H9 (cell line): Measurements from ENCODE around the gene RWDD4. TPM values are rescaled to one million over a fixed set of nuclear protein-coding genes. Genes with fewer than 3 reads are reported as not detected.

Experiments
- DNase-seq: peaks from one replicate; pipeline ENCODE4 v3.0.0-alpha.2; 2017
- H2AFZ ChIP-seq: one replicate; pipeline ENCODE4 v1.6.1; 2013; ENCODE audit warnings: mild to moderate bottlenecking, low read length, control low read depth, moderate library complexity
- H2AK5ac ChIP-seq: 2 replicates; pipeline ENCODE4 v1.6.1; 2013; ENCODE audit warnings: low read length, control low read depth, mixed read lengths; ENCODE audit not compliant: insufficient read length
- H2BK120ac ChIP-seq: one replicate; pipeline ENCODE4 v1.6.1; 2013; ENCODE audit warnings: low read depth, mild to moderate bottlenecking, low read length, control low read depth, inconsistent platforms; ENCODE audit not compliant: poor library complexity, severe bottlenecking
- H2BK12ac ChIP-seq: 2 replicates; pipeline ENCODE4 v1.6.1; 2013; ENCODE audit warnings: low read length, control low read depth, mixed read lengths, low read depth; ENCODE audit not compliant: insufficient read length
- H2BK15ac ChIP-seq: 2 replicates; pipeline ENCODE4 v1.6.1; 2013; ENCODE audit warnings: low read depth, low read length, control low read depth
- H2BK20ac ChIP-seq: one replicate; pipeline ENCODE4 v1.6.1; 2013; ENCODE audit warnings: low read depth, mild to moderate bottlenecking, low read length, control low read depth, inconsistent platforms; ENCODE audit not compliant: poor library complexity, severe bottlenecking
- H2BK5ac ChIP-seq: 2 replicates; pipeline ENCODE4 v1.6.1; 2013; ENCODE audit warnings: low read length, control low read depth, mixed read lengths; ENCODE audit not compliant: insufficient read length
- H3K14ac ChIP-seq: 2 replicates; pipeline ENCODE4 v1.6.1; 2013; ENCODE audit warnings: low read length, control low read depth; ENCODE audit not compliant: insufficient read depth
- H3K18ac ChIP-seq: 2 replicates; pipeline ENCODE4 v1.6.1; 2013; ENCODE audit warnings: low read depth, mild to moderate bottlenecking, mixed read lengths, low read length, control low read depth; ENCODE audit not compliant: insufficient read length
- H3K23ac ChIP-seq: 2 replicates; pipeline ENCODE4 v1.6.1; 2013; ENCODE audit warnings: low read length, control low read depth, mixed read lengths, low read depth; ENCODE audit not compliant: insufficient read length
- H3K23me2 ChIP-seq: 2 replicates; pipeline ENCODE4 v1.6.1; 2013; ENCODE audit warnings: low read depth, mild to moderate bottlenecking, mixed read lengths, low read length, control low read depth; ENCODE audit not compliant: insufficient read length, poor library complexity, severe bottlenecking
- H3K27ac ChIP-seq: 2 replicates; pipeline ENCODE4 v1.5.1; 2013; ENCODE audit warnings: low read length, control low read depth, mixed read lengths, low read depth; ENCODE audit not compliant: insufficient read length
- H3K27me3 ChIP-seq: 2 replicates; pipeline ENCODE4 v1.6.1; 2013; ENCODE audit warnings: low read length, control low read depth, inconsistent platforms; ENCODE audit not compliant: insufficient read depth
- H3K4ac ChIP-seq: 2 replicates; pipeline ENCODE4 v1.6.1; 2013; ENCODE audit warnings: low read depth, mild to moderate bottlenecking, control low read depth, inconsistent platforms, low read length, moderate library complexity
- H3K4me1 ChIP-seq: 2 replicates; pipeline ENCODE4 v1.6.1; 2013; ENCODE audit warnings: low read length, control low read depth, inconsistent platforms; ENCODE audit not compliant: insufficient read depth
- H3K4me2 ChIP-seq: 2 replicates; pipeline ENCODE4 v1.6.1; 2013; ENCODE audit warnings: low read length, control low read depth, mixed read lengths; ENCODE audit not compliant: insufficient read length, insufficient read depth
- H3K56ac ChIP-seq: 2 replicates; pipeline ENCODE4 v1.6.1; 2013; ENCODE audit warnings: low read depth, mild to moderate bottlenecking, mixed read lengths, low read length, control low read depth; ENCODE audit not compliant: insufficient read length
- H3K79me1 ChIP-seq: 2 replicates; pipeline ENCODE4 v1.6.1; 2013; ENCODE audit warnings: low read depth, mild to moderate bottlenecking, moderate library complexity, low read length, control low read depth, inconsistent platforms; ENCODE audit not compliant: insufficient read depth, poor library complexity, severe bottlenecking
- H3K79me2 ChIP-seq: 2 replicates; pipeline ENCODE4 v1.6.1; 2013; ENCODE audit warnings: low read length, control low read depth, inconsistent platforms; ENCODE audit not compliant: insufficient read depth
- H3K9ac ChIP-seq: 2 replicates; pipeline ENCODE4 v1.6.1; 2013; ENCODE audit warnings: low read length, control low read depth, mixed read lengths; ENCODE audit not compliant: insufficient read length; ENCODE audit errors: extremely low read depth
- H3K9me3 ChIP-seq: one replicate; pipeline ENCODE4 v1.6.1; 2013; ENCODE audit warnings: low read depth, low read length, inconsistent platforms; ENCODE audit not compliant: control insufficient read depth
- H3T11ph ChIP-seq: one replicate; pipeline ENCODE4 v1.6.1; 2013; ENCODE audit warnings: mild to moderate bottlenecking, low read length, control low read depth, inconsistent platforms
- H4K20me1 ChIP-seq: one replicate; pipeline ENCODE4 v1.6.1; 2013; ENCODE audit not compliant: control insufficient read depth, insufficient read length, insufficient read depth
- H4K5ac ChIP-seq: 2 replicates; pipeline ENCODE4 v1.6.1; 2013; ENCODE audit warnings: low read depth, mild to moderate bottlenecking, mixed read lengths, low read length, control low read depth; ENCODE audit not compliant: insufficient read length
- H4K8ac ChIP-seq: replicated peaks from 2 replicates; pipeline ENCODE4 v1.6.1; 2013; ENCODE audit warnings: low read length, control low read depth, mixed read lengths, low read depth; ENCODE audit not compliant: insufficient read length
- H4K91ac ChIP-seq: 2 replicates; pipeline ENCODE4 v1.6.1; 2013; ENCODE audit warnings: low read depth, mild to moderate bottlenecking, moderate library complexity, mixed read lengths, low read length, control low read depth; ENCODE audit not compliant: insufficient read length
- H3K27ac Mint-ChIP-seq, 3 experiments: 2 replicates in 2 of 3; 3 replicates in 1 of 3; pipeline ENCODE4 v1.8.0; 2020 to 2021; ENCODE audit warnings: mixed read lengths in 3 of 3, mild to moderate bottlenecking in 1 of 3, moderate library complexity in 1 of 3
- H3K27me3 Mint-ChIP-seq: 2 replicates; pipeline ENCODE4 v1.8.0; 2021; ENCODE audit warnings: low read depth, mild to moderate bottlenecking, moderate library complexity, mixed read lengths
- H3K36me3 Mint-ChIP-seq, 3 experiments: 2 replicates in 2 of 3; 3 replicates in 1 of 3; pipeline ENCODE4 v1.8.0; 2020 to 2021; ENCODE audit warnings: low read depth in 3 of 3, mixed read lengths in 3 of 3; ENCODE audit not compliant: insufficient read depth in 1 of 3
- H3K4me1 Mint-ChIP-seq, 2 experiments: 2 replicates each; pipeline ENCODE4 v1.8.0; 2020; ENCODE audit warnings: mixed read lengths in 2 of 2
- H3K4me3 Mint-ChIP-seq, 2 experiments: 2 replicates in 1 of 2; 3 replicates in 1 of 2; pipeline ENCODE4 v1.8.0; 2020 to 2021; ENCODE audit warnings: mild to moderate bottlenecking in 2 of 2, mixed read lengths in 2 of 2, moderate library complexity in 1 of 2
- H3K9me3 Mint-ChIP-seq, 2 experiments: 2 replicates in 1 of 2; 3 replicates in 1 of 2; pipeline ENCODE4 v1.8.0; 2020; ENCODE audit warnings: mild to moderate bottlenecking in 2 of 2, mixed read lengths in 2 of 2, moderate library complexity in 1 of 2
- total RNA-seq: library from RNA; stranded (reverse); gene quantifications from 2 replicates; pipeline ENCODE4 v1.2.1, GENCODE V29; 2021
- TF ChIP-seq, protein P1 (sequence below): fragments of 200-600 bp; sonication (generic); conservative IDR thresholded peaks from 3 replicates; pipeline ENCODE4 v1.8.0; 2021; ENCODE audit warnings: antibody characterized with exemption, mild to moderate bottlenecking

Gene RWDD4
- total RNA-seq, 1 experiment from 2014 or later = 17.8 TPM

DNA sequence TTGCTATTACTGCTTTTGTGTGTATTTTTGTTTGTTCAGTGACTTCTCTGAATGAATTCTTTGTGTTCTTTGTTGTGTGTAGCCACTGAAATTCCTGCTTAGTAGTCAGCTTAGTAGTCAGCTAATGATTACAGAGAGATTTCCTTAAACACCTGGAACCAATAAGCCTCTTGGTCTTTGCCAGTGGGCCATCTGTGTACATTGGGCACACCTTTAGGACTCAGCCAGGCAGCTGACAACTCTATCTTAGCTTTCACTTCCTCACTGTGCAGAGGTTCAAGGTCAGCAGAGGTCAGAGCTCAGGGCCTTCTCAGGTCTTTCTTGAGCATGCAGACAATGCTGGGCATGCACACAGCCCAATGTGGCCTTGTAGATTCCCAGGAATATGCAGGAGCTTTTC lies 59.3 kb downstream of the RWDD4 start:
- no peak overlapping the region for H3K23ac ChIP-seq
- no peak for DNase-seq
- no peak overlapping the region for H2BK20ac ChIP-seq
- no peaks in the 10 kb centered on the region for H3K23me2 ChIP-seq
- Mint-ChIP-seq H3K4me3 (no peak overlapping the region), H3K27me3 (no peaks in the 10 kb centered on the region; the same call in 1 of the 2 replicates), H3K9me3 (no peaks in the 10 kb centered on the region; a peak in 3 of 5 replicates), H3K4me1 (peaks cover 2 to 6% of the 10 kb centered on the region in 2 experiments), H3K36me3 (no peaks in the 10 kb centered on the region), H3K27ac (no peak overlapping the region)
- no peak overlapping the region for H3K14ac ChIP-seq
- H2AK5ac ChIP-seq = no peak overlapping the region
- H3K79me1 ChIP-seq = no peaks in the 10 kb centered on the region
- H2BK12ac ChIP-seq = no peak overlapping the region
- H3K4ac ChIP-seq = no peak overlapping the region
- H3T11ph ChIP-seq = no peak overlapping the region
- no peak overlapping the region for H3K4me2 ChIP-seq
- H4K5ac ChIP-seq = no peak overlapping the region
- H3K18ac ChIP-seq = no peak overlapping the region
- no peak overlapping the region for H3K56ac ChIP-seq
- no peak overlapping the region for H2BK120ac ChIP-seq
- no peak overlapping the region for H4K91ac ChIP-seq
- H2BK5ac ChIP-seq = no peak overlapping the region
- H2AFZ ChIP-seq = no peak overlapping the region
- H4K8ac ChIP-seq = no peak overlapping the region
- no peak overlapping the region for H2BK15ac ChIP-seq
- no peaks in the 10 kb centered on the region for H3K4me1 ChIP-seq
- no peaks in the 10 kb centered on the region for H3K27me3 ChIP-seq
- H3K27ac ChIP-seq = no peak overlapping the region
- no peaks in the 10 kb centered on the region for H3K9me3 ChIP-seq
- H3K9ac ChIP-seq = no peak overlapping the region
- TF ChIP-seq, protein P1, sequence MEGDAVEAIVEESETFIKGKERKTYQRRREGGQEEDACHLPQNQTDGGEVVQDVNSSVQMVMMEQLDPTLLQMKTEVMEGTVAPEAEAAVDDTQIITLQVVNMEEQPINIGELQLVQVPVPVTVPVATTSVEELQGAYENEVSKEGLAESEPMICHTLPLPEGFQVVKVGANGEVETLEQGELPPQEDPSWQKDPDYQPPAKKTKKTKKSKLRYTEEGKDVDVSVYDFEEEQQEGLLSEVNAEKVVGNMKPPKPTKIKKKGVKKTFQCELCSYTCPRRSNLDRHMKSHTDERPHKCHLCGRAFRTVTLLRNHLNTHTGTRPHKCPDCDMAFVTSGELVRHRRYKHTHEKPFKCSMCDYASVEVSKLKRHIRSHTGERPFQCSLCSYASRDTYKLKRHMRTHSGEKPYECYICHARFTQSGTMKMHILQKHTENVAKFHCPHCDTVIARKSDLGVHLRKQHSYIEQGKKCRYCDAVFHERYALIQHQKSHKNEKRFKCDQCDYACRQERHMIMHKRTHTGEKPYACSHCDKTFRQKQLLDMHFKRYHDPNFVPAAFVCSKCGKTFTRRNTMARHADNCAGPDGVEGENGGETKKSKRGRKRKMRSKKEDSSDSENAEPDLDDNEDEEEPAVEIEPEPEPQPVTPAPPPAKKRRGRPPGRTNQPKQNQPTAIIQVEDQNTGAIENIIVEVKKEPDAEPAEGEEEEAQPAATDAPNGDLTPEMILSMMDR = no peak
- H4K20me1 ChIP-seq = no peaks in the 10 kb centered on the region
- no peaks in the 10 kb centered on the region for H3K79me2 ChIP-seq
